H4 (cell line): ENCODE results near the gene PASK. TPM values are rescaled to one million over a fixed set of nuclear protein-coding genes. Genes with fewer than 3 reads are reported as not detected.
"Not testable (repeated sequence)": the region's sequence is repeated elsewhere in the genome, so short reads cannot be mapped to it uniquely, and the experiment has no call there.

ENCODE experiments used
- DNase-seq: peaks from one replicate; pipeline ENCODE4 v3.0.0-alpha.2; 2015; ENCODE audit warnings: low spot score
- total RNA-seq: library from RNA; depleted of rRNA; stranded (reverse); fragments of >200 nt; shearing (Covaris generic); gene quantifications from 2 replicates; pipeline ENCODE4 v1.2.3, GENCODE V29; 2014

Gene PASK
- total RNA-seq, 1 experiment from 2014 or later: 3.3 TPM

DNA sequence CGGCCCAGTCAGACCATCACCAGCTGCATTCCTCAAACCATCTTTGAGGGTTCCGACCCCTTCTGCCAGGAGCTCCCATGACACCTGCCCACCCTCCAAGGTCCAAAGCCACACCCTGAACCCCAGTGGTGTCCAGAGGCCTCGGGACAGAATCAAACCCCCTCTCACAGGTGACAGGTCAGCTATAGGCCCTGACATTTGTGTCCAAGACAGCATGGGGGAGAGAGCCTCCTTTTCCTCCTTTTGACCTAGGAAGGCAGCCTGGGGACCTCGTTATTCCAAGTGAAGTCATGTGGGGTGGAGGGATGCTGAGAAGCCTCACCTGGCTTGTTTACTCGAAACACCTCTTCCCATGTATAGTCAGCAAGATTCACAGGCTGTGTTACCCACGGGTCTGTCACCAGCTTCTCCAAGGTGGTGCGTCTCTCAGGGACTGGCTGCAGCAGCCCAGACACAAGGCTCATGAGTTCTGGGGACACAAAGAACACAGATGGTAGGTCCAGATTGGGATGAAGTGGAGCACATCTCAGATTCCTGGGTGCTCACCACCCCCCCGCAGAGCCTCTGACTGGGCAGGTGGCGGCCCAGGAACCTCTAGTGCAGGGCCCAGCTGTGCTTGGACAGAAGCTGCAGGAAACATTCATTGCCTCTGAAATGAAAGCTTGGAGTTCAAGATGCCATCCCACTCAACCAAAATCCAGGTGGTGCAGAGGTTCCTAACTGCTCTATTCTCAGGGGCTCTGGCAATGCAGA is 42.1 kb downstream of the PASK start:
- DNase-seq: no peak

DNA sequence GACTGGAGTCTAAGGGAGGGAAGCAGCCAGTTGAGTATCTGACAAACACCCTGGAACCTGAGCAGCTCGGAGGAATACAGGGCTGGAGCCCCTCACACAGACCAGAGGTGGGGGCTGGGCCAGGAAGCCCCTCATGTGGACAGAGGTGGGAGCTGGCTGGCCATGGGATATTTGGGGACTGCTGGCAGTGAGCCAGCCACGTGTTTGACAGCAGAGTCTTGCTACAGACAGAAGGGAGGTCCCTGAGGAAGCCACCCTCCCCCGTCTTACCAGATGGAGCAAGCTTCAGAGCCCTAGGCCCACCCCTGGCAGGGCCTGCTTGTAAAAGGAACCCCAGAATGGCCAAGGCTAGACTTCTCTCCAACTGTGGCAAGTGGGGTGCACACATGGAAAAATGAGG is 43.6 kb downstream of the PASK start:
- no peak for DNase-seq

DNA sequence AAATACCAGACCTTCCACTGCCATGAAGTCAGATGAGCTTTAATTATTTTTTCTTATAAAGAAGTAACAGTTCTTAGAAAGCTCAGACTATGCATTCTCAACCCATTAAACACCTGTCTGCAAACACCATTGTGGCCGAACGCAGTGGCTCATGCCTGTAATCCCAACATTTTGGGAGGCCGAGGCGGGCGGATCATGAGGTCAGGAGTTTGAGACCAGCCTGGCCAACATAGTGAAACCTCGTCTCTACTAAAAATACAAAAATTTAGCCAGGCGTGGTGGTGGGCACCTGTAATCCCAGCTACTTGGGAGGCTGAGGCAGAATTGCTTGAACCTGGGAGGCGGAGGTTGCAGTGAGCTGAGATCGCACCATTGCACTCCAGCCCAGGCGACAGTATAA is 44.7 kb downstream of the PASK start:
- DNase-seq: not testable (repeated sequence)

DNA sequence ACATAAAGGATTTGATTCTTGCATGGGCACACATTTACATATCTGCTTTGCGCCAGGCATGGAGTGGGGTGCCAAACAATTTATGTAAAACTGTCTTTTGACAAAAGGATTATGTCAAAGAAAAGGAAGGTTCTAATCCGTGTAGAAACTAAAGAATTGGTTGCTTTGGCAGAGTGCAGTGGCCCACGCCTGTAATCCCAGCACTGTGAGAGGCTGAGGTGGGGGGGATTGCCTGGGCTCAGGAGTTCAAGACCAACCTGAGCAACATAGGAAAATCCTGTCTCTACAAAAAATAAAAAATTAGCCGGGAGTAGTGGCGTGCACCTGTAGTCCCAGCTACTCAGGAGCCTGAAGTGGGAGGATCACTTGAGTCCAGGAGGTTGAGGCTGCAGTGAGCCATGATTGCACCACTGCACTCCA is 46.1 kb downstream of the PASK start:
- no peak for DNase-seq

DNA sequence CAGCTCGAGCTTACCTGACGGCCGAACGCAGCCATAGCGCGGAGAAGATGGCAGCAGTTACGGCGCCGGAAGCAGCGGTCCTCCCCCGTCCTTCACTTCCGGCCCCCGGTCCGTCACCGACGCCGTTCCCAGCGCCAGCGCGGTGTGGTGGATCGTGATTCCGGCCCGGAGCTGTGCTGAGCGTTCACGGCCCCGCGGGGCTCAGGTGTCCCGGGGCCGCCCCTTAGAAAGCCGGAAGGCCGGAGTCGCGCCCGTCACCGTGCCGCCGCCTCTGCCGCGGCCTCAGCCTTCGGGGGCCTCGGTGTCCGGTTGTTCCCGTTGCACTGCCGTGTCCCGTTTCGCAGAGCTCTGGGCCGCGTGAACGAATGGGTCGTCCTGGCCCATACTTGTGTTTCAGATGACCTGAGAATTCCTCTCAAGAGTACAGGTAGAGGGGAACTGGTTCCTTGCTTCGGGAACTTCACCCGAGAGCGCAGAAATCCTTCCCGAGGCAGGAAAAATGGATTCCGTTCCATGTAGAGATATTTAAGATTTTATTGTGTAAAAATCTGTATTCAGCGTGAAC is 47.0 kb downstream of the PASK start, which contains the start of gene MTERF4:
TSS of gene MTERF4 (minus strand) at position 49 of the 565 bp plus-strand sequence. CDS start at position 35, 14 bp downstream.
- DNase-seq: peak; percentile 78

DNA sequence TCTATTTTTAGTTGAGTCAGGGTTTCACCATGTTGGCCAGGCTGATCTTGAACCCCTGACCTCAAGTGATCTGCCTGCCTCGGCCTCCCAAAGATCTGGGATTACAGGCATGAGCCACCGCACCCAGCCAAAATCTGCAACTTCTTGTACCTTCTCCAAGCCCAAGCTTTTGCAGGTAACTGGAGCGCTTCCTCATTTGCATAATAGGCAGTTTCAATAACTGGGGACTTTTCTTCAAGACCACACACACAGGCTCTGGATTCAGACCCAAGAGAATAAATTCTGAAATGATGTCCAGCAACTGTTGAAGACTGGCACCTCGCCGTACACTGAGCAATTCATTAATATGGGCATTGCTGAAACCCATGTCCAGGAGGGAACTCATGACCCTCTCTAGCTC is 50.0 kb downstream of the PASK start:
- DNase-seq: no peak

DNA sequence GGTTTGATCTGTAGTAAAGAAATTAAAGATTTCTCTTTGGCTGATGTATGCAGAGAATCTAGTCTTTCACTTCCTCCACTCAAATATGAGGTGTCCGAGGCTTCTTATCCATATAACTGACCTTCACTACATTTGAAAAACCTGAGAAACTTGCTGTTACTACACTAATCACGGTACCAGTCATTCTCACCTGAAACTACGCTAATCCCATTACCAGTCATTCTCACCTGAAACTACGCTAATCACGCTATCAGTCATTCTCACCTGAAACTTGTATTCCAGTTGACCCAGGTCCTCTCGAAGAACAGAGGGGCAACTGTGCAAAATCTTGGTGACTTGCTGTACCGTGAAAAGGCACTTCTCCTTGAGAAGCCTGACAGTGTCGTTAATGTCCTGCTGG is 52.3 kb downstream of the PASK start:
- DNase-seq: no peak

DNA sequence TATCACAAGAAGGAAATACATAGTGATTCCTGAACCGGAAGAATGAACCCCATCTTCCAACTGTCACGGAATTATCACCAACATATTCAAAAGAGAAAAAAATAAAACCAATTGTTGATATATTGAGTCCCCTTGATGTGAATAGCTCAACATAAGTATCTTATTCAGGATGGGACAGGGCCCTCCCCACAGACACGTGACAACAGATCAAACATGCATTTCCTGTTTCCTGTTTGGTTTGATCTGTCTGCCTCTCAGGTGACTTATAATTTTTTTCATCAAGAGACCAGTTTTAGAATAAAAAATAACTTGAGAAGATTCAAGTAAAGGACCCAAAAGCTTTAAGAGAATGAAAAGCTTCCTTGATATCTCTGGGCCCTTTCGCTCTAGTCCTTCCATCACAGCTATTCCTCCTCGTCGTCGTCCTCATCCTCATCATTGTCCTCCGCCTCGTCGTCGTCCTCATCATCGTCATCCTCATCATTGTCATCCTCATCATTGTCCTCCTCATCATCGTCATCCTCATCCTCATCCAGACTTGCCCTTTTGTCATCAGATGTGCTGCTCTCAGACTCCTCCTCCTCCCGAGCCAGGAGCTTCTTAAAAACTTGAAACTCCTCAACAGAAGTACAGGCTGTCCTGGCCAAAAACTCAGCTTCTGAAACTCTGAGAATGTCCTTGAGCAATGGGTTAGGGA is 53.5 kb downstream of the PASK start:
- no peak for DNase-seq

DNA sequence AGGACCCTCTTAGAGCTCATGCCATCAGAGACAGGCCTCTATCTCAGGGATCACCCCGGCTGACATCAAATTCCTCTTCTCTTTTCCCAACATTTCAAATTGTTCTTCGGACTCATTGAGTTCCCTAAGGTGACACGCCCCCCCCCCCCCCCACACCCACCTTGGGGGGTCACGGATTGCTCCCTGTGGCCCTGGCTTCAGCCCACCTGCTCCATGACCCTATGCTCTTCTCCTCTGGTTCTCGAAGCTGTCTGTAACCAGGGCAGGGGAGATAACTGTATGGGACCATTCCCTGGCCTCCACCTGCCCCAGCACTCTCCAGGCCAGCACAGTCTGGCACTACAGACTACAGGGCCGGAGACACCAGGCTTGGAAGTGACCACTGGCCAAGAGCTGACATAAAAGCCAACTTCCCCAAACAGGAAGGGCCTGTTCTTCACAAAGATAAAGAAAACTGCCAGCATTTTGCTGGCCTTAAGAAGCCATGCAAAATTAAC is 54.3 kb downstream of the PASK start:
- no peak for DNase-seq

DNA sequence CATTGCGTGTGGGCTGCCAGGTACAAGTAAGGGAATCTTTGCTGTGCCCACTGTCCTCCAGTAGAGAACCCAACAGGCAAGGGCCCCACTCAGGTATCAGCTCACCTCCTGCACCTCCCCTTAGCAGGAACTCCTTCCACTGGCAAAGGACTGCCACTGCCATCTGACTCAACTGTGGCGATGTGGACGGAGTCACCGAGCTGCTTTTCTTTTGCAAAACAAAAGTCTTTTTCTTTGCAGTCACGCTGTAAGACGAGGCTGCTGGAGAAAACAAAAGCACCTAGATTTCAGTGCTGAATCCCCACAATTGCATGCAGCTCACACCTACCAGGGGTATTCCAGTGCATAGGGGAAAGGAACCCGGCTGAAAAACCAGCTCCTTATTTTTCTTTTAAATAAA is 55.1 kb downstream of the PASK start:
- no peak for DNase-seq

DNA sequence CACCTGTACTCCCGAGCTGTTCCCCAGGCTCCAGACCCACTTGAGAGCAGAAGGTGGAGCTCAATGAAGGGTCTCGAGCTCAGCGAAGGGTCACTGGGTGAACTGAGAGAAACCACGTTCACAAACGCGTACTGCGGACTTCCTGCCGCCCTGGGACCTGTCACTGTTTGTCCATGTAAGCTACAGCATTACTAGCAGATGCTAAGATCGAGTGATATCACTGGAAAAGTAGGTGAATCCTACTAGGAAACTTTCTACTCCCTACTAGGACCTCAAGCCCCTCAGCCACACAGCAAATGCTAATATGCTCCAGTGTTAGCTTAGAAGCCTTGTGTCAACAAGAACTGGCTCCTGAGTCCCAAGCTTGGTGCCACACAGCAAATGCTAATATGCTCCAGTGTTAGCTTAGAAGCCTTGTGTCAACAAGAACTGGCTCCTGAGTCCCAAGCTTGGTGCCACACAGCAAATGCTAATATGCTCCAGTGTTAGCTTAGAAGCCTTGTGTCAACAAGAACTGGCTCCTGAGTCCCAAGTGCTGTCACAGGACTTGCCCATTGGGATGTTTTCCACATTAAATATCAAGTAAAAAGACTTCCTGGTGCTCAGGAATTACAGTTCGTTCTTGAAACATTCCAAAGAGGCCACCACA is 56.0 kb downstream of the PASK start:
- not testable (repeated sequence) for DNase-seq

DNA sequence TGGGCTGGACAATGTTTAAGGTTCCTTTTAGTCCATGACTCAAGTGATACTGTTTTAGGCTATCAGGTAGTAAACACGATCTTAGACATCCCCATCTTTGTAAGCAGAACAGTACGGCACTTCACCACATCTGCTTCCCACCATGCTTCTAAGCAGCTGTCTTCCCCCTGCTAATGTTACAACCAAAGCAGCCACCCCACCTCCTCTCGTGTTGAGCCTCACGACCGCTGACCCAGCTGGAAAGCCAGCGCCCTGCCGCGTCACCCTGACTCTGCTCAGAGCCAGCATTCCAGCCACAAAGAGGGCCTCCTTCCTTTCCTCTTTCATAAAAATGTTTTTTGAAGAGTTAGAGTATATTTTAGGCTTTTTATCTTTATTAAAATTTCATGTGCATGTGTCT is 56.6 kb downstream of the PASK start:
- DNase-seq: no peak

DNA sequence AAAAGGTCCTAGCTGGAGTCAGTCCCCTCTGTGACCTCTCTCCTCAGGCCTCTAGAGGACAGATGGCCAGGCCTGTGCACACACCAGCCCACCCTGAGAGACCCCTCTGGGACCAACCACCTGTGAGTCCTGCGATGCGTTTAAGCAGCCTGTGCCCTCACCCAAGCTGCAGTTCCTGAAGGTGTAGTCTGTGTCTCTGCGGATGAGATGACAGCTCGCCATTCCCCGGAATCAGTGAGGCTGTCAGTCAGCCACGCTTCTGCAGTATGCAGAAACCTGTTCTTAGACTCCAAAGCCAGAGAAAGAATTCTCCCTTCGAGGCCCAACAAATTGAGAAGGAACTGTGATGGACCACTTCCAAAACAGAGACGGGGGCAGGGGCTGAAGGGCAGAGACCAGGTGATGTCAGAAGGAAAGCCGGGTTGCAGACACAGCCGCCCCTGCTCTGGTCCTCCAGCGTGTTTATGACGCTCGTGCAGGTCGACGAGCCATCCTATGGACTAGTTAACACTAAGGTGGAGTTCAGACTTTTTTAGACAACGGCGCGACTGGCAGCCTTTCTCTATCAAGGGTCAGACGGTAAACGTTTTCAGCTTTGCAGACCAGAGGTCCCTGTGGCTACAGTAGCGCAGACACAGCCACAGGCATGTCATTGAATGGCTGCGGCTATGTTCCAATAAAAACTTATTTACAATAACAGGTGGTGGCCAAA is 57.4 kb downstream of the PASK start:
- DNase-seq: no peak

DNA sequence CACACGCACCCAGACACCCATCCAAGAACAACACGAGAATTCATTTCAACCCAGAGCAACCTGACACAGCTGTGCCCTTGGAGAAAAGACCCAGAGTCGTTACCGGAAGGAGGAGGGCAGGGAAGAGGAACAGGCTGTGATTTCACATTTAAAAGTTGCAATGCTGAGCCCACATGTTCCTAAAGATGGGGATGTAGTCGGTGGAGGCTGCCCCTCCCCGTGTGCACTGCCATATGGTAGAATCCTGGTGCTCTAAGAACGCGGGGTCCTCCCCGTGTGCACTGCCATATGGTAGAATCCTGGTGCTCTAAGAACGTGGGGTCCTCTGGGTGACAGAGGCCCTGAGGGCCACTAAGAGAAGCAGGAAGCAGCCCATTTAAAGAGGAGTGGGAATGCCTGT is 58.1 kb downstream of the PASK start:
- DNase-seq: no peak

DNA sequence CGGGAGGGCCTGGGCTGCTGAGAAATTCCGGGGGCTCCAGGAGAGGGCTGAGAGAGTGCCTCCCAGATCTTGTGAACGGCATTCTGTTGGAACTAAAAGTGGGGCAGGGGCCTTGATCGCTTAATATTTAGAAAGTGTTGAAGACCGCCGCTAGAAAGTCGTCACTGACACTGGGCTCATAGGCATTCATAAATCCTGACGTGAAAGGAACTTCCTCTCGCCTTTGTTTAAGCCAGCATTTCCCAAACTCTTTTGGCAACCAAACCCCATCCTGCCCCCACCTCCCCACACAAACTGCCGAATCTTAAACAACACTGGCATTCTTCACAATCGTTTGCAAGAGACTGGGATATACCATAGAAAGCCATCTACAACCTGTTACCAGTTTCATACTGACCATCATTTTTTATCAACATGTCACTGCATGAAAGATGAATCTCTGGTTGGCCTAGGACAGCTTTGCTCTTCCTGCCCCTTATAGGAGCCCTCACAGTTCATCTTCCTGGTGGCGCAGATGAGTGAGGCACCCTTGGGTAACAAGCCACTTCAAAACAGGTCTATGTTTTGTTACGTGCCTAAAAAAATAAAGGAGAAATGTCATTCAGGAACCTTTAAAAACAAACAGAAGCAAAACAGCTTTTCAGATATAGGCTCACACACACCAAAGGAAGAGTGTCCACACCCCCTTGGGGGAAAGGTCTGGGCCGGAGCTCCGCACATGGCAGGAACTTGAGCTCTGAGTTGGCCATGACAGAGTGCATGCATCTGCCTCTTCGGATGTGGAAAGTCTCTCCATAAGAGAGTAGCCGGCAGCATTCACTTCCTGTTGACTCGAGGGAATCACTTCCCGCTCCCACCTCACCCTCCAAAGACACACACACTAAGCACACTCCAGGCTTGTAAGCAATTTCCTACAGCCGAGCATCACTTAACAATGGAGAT is 60.2 kb downstream of the PASK start:
- DNase-seq: no peak

DNA sequence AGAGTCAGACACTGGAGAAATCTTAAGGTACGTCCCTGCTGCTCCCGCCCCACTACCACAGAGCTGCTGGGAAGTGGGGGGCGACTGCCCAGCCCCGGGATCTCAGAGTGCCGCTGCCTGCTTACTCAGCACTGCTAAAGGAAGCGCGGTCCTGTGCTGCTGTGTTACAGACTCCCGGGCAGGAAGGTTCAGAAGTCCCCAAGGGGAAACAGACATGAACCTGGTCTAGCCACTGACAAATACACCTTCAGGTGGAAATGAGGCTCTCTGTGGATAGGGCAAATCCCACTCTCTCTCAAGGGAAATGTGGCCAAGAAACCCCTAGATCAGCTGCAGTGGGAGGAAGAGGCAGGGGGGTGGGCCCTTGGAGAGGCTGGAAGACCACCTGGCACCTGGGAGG is 60.9 kb downstream of the PASK start:
- no peak for DNase-seq

DNA sequence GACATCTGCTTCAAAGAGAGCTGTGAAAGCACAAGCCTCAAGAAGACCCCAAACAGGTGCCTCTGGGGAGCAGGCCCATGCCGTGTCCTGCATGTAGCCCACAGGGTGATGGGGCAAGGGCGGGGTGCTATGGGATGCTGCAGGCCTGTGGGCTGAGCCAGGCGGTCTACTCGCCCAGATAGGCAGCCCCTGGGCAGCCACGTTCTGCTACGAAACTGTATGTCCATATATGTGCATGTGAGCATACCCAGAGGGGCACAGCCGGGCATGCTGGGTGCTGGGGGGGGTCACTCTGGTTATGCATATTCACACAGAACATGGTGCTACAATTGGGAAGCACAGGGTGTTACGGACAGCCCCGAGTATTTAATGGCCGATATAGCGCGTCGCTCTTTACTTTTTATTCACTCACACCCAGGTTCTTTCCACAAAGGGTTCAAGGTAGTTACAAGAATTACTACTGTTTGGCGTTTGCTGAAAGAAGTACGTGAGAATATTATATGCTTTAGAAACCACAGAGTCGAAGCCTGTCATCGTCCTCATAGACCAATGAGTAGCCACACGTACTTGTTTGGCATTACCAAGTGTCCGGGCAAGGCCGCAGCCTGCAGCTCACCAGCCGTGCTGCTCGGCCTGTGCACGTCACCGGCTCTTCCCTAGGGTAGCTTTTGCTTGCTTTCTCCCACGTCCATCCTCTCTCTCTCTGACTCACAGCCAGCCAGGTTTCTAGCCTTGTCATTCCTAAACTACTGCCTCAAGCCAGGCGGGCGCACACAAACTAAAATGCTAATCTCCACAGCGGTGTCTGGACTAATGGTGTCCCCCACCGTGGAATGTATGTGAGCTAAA is 61.6 kb downstream of the PASK start:
- DNase-seq: no peak

DNA sequence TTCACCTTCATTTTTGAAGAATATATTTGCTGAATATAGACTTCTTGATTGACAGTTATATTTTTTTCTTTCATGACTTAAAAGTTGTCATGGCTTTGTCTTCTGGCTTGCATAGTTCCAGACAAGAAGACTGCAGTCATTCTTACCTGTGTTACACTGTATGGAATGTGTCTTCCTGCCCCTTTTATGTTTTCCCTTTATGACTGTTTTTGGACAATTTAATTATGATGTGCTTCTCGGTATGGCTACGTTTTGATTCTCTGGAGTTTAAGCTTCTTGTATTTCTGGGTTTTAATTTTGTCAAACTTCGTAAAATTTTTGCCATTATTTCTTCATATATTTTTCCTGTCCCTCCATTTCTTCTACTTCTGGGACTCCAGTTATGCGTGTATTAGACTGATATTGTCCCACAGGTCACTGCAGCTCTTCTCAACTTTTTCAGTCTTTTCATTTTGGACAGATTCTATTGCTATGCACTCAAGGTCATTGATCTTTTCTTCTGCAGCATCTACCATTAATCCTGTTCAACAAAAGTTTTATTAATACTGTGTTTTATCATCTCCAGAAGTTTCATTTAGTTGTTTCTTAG is 64.3 kb downstream of the PASK start:
- DNase-seq: no peak

DNA sequence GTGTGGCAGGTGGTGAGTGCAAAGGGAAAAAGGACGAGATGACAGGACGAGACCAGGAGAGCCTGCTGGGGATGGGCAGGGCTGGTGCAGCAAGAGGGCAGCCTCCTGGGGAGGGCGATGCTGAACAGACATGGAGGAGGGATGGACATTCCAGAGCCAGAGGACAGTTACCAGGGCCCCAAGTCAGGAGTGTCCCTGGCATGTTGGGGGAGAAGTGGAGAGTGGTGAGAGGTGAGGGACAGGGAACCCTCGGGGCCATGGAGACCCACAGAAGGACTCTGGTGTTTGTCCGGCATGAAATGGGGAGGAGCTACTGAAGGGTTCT is 66.2 kb downstream of the PASK start:
- DNase-seq: no peak
